Stimulated activated CD4-positive, alpha-beta T cell treated with anti-CD3 and anti-CD28 coated beads, Interleukin-4, amount 100 ng/mL, for 24 hours (primary cell): Measurements from ENCODE around the gene TAF4.

ENCODE experiments used
- DNase-seq: peaks from one replicate; pipeline ENCODE4 v3.0.0-alpha.2; 2020

The TAF4 gene

GRCh38 chr20:62020935-62021701 lies 44.6 kb downstream of the TAF4 start:
- DNase-seq: no peak

- DNase-seq: no peak
Observed at GRCh38 chr20:62019881-62020492, 45.7 kb downstream of the TAF4 start.

- DNase-seq: no peak
Observed at GRCh38 chr20:62019144-62019805, 46.4 kb downstream of the TAF4 start.

- no peak for DNase-seq
Observed at GRCh38 chr20:62018437-62019143, 47.1 kb downstream of the TAF4 start.

GRCh38 chr20:62015540-62016288 lies 50.0 kb downstream of the TAF4 start:
- no peak for DNase-seq

DNA sequence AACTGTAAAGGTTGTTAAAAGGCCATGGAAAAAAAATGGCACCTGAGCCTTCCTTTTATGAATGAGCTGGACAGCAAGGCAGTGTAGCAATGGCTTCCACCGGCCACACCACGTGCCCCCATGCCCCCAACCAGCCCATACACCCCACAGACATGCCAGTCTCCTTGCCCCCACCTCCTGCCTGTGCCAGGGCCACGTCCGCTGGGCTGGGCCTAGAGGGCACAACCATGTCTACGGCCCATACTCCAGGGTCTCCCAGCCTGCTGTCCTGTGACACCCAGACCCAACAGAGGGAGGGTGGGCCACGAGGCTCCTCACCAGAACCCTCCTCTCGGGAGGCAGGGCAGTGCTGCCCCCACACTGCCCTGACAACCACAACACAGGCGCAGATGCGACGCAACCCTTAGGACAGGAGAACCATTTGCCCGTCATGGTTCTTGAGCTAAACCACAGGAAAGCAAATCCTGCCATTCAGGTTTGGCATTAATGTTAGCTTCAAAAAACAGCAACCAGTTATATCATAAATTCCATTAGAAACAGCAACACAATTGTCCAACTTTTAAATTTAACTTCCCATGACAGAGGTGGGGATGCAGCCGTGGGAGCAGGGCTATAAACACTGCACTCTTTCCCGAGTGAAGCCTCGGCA lies 50.7 kb downstream of the TAF4 start:
- no peak for DNase-seq

DNA sequence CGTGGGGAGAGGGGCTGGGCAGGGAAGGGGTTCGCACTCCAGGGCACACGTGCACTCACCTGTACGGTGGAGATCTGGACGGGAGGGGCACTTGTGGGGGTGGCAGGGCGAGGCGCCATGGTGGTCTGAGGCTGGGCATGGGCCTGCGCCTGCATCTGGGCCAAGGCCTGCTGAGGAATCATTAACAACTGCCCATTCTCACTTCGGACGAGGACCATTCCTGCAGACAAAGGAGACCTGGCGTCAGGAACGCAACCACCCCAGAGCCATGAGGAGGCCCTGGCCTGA lies 51.2 kb downstream of the TAF4 start:
- no peak for DNase-seq

- DNase-seq: no peak
Observed at GRCh38 chr20:62012631-62013030, 53.0 kb downstream of the TAF4 start.

- no peak for DNase-seq
Observed at GRCh38 chr20:62011938-62012534, 53.6 kb downstream of the TAF4 start.

DNA sequence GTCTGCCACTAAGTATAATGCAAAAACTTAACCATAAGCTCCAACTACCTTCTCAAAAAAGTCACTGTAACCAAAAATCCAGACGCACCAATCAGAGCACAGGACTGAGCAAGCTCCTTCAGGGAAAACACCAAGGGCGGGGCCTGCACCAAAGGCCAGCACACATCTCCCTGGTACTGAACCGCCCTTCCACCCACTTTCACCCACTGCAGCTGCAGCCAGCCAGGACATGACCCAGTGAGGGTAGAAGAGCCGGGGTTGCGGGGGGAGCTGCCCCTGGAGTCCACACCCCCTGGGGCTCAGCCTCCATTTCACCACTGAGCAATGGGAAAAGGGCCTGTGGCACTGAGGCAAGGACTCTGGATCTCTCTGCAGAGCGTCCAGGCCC lies 54.3 kb downstream of the TAF4 start:
- DNase-seq: no peak

GRCh38 chr20:62010551-62011402 lies 54.9 kb downstream of the TAF4 start:
- peak; percentile 64 for DNase-seq

- DNase-seq: no peak
Observed at GRCh38 chr20:62009869-62010445, 55.7 kb downstream of the TAF4 start.

DNA sequence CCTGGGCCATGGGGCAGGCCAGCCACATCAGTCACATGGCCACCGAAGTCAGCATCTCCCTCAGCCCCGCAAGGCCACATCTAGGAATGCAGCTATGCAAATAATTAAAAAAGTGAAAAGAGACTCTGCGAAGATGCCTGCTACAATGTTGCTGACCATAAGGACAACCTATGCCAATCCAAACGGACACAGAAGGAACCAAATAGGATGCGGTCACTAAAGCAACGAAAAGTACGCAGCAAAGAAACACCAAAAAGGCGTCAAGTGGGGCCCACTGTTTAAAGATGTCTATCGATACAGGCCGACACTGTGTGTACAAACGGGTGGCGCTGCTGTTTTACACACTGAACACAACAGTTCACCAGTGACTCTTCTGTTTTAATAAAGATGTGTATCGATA lies 56.4 kb downstream of the TAF4 start:
- DNase-seq: no peak

GRCh38 chr20:62008643-62009183 lies 57.0 kb downstream of the TAF4 start:
- DNase-seq: no peak

DNA sequence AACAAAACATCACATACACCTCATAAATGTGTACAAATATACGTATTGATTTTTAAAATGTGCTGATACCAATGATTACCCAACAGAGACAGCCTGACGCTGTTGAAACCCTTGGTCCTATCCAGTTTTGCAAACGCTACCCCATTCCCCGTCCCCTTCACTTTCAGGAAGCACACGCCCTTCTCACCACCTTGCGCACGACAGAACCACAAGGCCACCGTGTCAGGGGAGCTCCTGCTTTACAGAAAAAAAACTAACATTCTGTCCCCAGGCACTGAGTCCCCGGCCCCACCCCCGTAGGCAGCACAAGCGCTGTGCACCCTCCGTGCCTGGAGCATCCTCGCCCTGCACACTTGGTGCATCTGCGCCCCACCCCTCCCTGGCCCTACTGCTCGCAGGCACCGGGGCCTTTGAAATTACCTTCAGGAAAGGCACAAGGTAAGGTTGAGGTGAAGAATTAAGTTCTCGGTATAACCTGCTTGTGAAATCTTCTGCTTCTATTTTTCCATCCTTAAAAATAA lies 58.5 kb downstream of the TAF4 start:
- DNase-seq: no peak

GRCh38 chr20:62006482-62006881 lies 59.2 kb downstream of the TAF4 start:
- DNase-seq: no peak

GRCh38 chr20:62004614-62005013 lies 61.1 kb downstream of the TAF4 start:
- no peak for DNase-seq

DNA sequence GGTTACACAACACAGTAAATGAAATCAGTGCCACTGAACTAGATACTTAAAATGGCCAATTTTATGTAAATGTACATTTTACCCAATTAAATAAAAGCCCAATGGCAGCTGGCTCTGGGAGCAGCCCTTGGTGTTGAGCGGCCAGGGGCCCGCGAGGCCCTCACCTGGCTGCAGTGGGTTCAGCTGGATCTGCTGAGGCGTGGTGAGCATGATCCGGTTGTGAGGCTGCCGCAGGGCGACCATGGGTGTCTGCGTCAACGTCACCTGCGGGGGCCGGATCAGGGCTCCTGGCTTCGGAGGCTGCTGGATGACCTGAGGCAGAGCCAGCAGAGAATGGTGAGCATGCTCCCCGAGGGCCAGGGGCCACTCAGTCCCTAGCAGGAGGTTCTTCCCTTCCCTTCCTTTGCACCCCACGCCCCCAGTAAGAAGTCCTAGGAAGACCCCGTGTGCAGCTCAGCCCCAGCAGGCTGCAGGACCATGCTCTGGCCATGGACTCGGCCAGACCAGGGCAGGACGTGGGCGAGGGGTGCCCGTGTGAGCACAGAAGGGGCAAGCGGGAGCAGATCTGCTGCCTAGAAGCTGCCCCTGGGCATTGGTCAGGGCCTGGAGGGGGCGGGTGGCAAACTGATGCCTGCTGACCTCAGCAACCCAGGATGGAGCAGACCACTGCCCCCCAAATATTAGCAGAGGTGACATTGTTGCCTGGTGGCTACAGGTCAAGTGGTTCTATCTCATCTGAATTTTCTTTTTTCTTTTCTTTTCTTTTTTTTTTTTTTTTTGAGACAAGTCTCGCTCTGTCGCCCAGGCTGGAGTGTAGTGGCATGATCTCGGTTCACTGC lies 61.9 kb downstream of the TAF4 start:
- no peak for DNase-seq

DNA sequence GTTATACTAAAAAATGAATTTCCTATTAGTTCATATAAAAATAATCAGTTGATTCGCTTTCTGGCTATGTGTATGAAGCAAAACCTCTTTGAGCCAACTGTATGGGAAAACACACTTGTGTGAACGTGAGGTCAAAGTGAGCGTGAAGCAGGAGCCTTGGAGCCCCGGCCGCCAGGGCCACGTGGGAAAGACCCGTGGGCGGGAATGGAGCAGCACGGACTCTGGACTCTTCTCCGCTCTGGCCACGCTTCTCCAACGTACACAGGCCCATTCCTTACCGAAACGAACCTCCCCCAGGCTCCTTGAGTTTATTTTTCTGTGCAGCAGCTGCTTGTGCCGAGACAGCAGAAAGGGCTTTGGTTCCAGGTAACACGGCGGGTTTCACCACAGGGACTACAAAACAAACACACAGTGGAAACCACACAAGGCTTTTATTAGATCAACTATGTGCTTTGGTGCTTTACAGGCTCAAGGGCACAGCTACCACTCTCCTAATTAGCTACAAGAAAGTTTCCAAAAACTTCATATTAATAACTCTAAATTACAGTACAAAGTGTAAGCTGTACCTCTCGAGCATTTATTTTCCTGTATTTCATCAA lies 62.7 kb downstream of the TAF4 start:
- no peak for DNase-seq
